H1 (cell line): ENCODE measurements around the gene TMEM125. TPM values are rescaled to one million over a fixed set of nuclear protein-coding genes. Genes with fewer than 3 reads are reported as not detected.

ENCODE experiments used
- CTCF ChIA-PET: fragments of 300-600 bp; sonication (Branson Sonifier 250); formaldehyde crosslinking; loops from one replicate; lab custom pipeline; 2021; ENCODE audit not compliant: partially characterized antibody; lab: Charles Lee
- POLR2A ChIA-PET: fragments of 300-600 bp; sonication (Branson Sonifier 250); formaldehyde crosslinking; loops from one replicate; lab custom pipeline; 2021; ENCODE audit warnings: inconsistent platforms; ENCODE audit not compliant: partially characterized antibody; lab: Charles Lee
- DNase-seq, 2 experiments: peaks; one replicate each; pipeline versions ENCODE4 v3.0.0 to v3.0.0-alpha.2; 2010 to 2022; ENCODE audit warnings: low spot score in 2 of 2, low read depth in 1 of 2, mixed read lengths in 1 of 2
- FAIRE-seq: peaks from 2 replicates; lab custom pipeline; 2011; peaks lifted over from hg19 to GRCh38; lab: Jason Lieb, UNC
- H2AFZ ChIP-seq: 2 replicates; pipeline ENCODE4 v1.8.1; 2012; ENCODE audit warnings: low read length, inconsistent platforms
- H2AK5ac ChIP-seq: 2 replicates; pipeline ENCODE4 v1.6.1; 2013; ENCODE audit warnings: low read depth, low read length
- H2BK120ac ChIP-seq: replicated peaks from 2 replicates; pipeline ENCODE3; 2013; ENCODE audit warnings: low read depth, low read length, inconsistent platforms
- H2BK12ac ChIP-seq: 2 replicates; pipeline ENCODE4 v1.6.1; 2013; ENCODE audit warnings: low read depth, low read length
- H2BK15ac ChIP-seq: 2 replicates; pipeline ENCODE4 v1.6.1; 2013; ENCODE audit warnings: low read length
- H2BK20ac ChIP-seq: 2 replicates; pipeline ENCODE4 v1.6.1; 2013; ENCODE audit warnings: low read length
- H2BK5ac ChIP-seq: 2 replicates; pipeline ENCODE4 v1.6.1; 2013; ENCODE audit warnings: low read depth, low read length
- H3K14ac ChIP-seq: 2 replicates; pipeline ENCODE4 v1.6.1; 2013; ENCODE audit warnings: inconsistent platforms; ENCODE audit not compliant: insufficient read length
- H3K18ac ChIP-seq: 2 replicates; pipeline ENCODE4 v1.6.1; 2013; ENCODE audit warnings: low read length; ENCODE audit errors: extremely low read depth
- H3K23ac ChIP-seq: 2 replicates; pipeline ENCODE4 v1.6.1; 2013; ENCODE audit warnings: inconsistent platforms; ENCODE audit not compliant: insufficient read length
- H3K23me2 ChIP-seq: 2 replicates; pipeline ENCODE4 v1.6.1; 2013; ENCODE audit warnings: low read depth, low read length
- H3K27ac ChIP-seq: 2 replicates; pipeline ENCODE4 v1.6.1; 2011; ENCODE audit warnings: low read depth, low read length, inconsistent platforms
- H3K27me3 ChIP-seq, 4 experiments: replicated peaks in 1 of 4; 1 replicate in 1 of 4; 2 replicates in 3 of 4; pipeline versions ENCODE4 v1.6.1 to v1.8.1; 2011 to 2013; ENCODE audit warnings: low read length in 3 of 4, mild to moderate bottlenecking in 3 of 4, inconsistent platforms in 2 of 4, mixed read lengths in 2 of 4, moderate library complexity in 1 of 4; ENCODE audit not compliant: control insufficient read depth in 3 of 4, insufficient read depth in 3 of 4; ENCODE audit errors: extremely low read depth in 1 of 4
- H3K36me3 ChIP-seq, 4 experiments: 2 replicates each; pipeline versions ENCODE4 v1.6.1 to v1.8.1; 2011 to 2013; ENCODE audit warnings: mild to moderate bottlenecking in 4 of 4, low read length in 3 of 4, moderate library complexity in 2 of 4, control low read depth in 1 of 4, inconsistent platforms in 1 of 4; ENCODE audit not compliant: insufficient read depth in 4 of 4, control insufficient read depth in 2 of 4
- H3K4ac ChIP-seq: replicated peaks from 2 replicates; pipeline ENCODE3; 2013; ENCODE audit warnings: low read length, low read depth, mixed read lengths, inconsistent platforms; ENCODE audit not compliant: insufficient read length
- H3K4me1 ChIP-seq, 4 experiments: replicated peaks in 1 of 4; 1 replicate in 1 of 4; 2 replicates in 3 of 4; pipeline versions ENCODE4 v1.6.1 to v1.8.1; 2011 to 2013; ENCODE audit warnings: low read length in 3 of 4, inconsistent platforms in 2 of 4, mixed read lengths in 1 of 4; ENCODE audit not compliant: insufficient read depth in 4 of 4, control insufficient read depth in 3 of 4
- H3K4me2 ChIP-seq, 2 experiments: 2 replicates each; pipeline versions ENCODE4 v1.6.1 to v1.8.1; 2011 to 2013; ENCODE audit warnings: low read depth in 2 of 2, low read length in 2 of 2, control low read depth in 1 of 2, inconsistent platforms in 1 of 2, mild to moderate bottlenecking in 1 of 2; ENCODE audit not compliant: insufficient read depth in 1 of 2
- H3K4me3 ChIP-seq, 4 experiments: fragments of 200-600, 300-600 bp in 1 of 4; sonication (generic), shearing (Covaris generic), sonication (Bioruptor Twin) in 1 of 4; 2 replicates each; pipeline versions ENCODE4 v1.5.1 to v1.8.1; 2011 to 2016; ENCODE audit warnings: low read length in 4 of 4, low read depth in 3 of 4, control low read depth in 2 of 4, inconsistent platforms in 2 of 4, mild to moderate bottlenecking in 2 of 4, mixed read lengths in 1 of 4, moderate library complexity in 1 of 4; ENCODE audit not compliant: insufficient read depth in 2 of 4; ENCODE audit errors: extremely low read depth in 1 of 4
- H3K56ac ChIP-seq: replicated peaks from 2 replicates; pipeline ENCODE3; 2013; ENCODE audit warnings: low read depth, mild to moderate bottlenecking, mixed read lengths, low read length, inconsistent platforms; ENCODE audit not compliant: insufficient read length
- H3K79me1 ChIP-seq: 2 replicates; pipeline ENCODE4 v1.6.1; 2013; ENCODE audit warnings: low read depth, low read length, control low read depth
- H3K79me2 ChIP-seq, 2 experiments: 2 replicates each; pipeline versions ENCODE4 v1.6.1 to v1.8.1; 2012 to 2013; ENCODE audit warnings: low read length in 2 of 2, mild to moderate bottlenecking in 2 of 2, inconsistent platforms in 1 of 2; ENCODE audit not compliant: insufficient read depth in 2 of 2, control insufficient read depth in 1 of 2
- H3K9ac ChIP-seq, 4 experiments: replicated peaks in 1 of 4; 1 replicate in 1 of 4; 2 replicates in 3 of 4; pipeline versions ENCODE4 v1.6.1 to v1.8.1; 2011 to 2013; ENCODE audit warnings: low read depth in 3 of 4, low read length in 3 of 4, control low read depth in 2 of 4, mild to moderate bottlenecking in 2 of 4, moderate library complexity in 2 of 4, inconsistent platforms in 1 of 4; ENCODE audit errors: extremely low read depth in 1 of 4
- H3K9me3 ChIP-seq, 2 experiments: 2 replicates each; pipeline versions ENCODE4 v1.6.1 to v1.8.1; 2012 to 2013; ENCODE audit warnings: mild to moderate bottlenecking in 2 of 2, moderate library complexity in 2 of 2, control low read depth in 1 of 2, inconsistent platforms in 1 of 2, low read depth in 1 of 2, low read length in 1 of 2, mixed read lengths in 1 of 2; ENCODE audit not compliant: insufficient read depth in 2 of 2
- H4K20me1 ChIP-seq, 2 experiments: replicated peaks in 1 of 2; 2 replicates each; pipeline versions ENCODE3 to v1.8.1; 2011 to 2013; ENCODE audit warnings: inconsistent platforms in 2 of 2, low read length in 2 of 2, mild to moderate bottlenecking in 1 of 2; ENCODE audit not compliant: insufficient read depth in 2 of 2, control insufficient read depth in 1 of 2
- H4K5ac ChIP-seq: 2 replicates; pipeline ENCODE4 v1.6.1; 2013; ENCODE audit warnings: low read length, low read depth, mixed read lengths, inconsistent platforms; ENCODE audit not compliant: insufficient read length
- H4K8ac ChIP-seq: 2 replicates; pipeline ENCODE4 v1.8.0; 2013; ENCODE audit warnings: mild to moderate bottlenecking, moderate library complexity, low read length, inconsistent platforms; ENCODE audit not compliant: insufficient read depth; ENCODE audit errors: extremely low read depth
- H4K91ac ChIP-seq: replicated peaks from 2 replicates; pipeline ENCODE3; 2013; ENCODE audit warnings: low read length, mixed read lengths, inconsistent platforms; ENCODE audit not compliant: insufficient read length
- BACH1 ChIP-seq: IDR thresholded peaks from 2 replicates; pipeline ENCODE4 v1.6.1; 2012; ENCODE audit warnings: low read length, improper control_type of control experiment
- PHF8 ChIP-seq: fragments of 200-600 bp; sonication (generic); conservative IDR thresholded peaks from 2 replicates; pipeline ENCODE4 v1.7.1; 2012; ENCODE audit warnings: low read depth, mild to moderate bottlenecking, inconsistent platforms, low read length, moderate library complexity
- RNF2 ChIP-seq: fragments of 200-900, 300-1000 bp; sonication (generic); IDR thresholded peaks from 2 replicates; pipeline ENCODE4 v1.7.1; 2016; ENCODE audit warnings: borderline replicate concordance, low read depth, mild to moderate bottlenecking, antibody characterized with exemption, low read length; ENCODE audit not compliant: poor library complexity, severe bottlenecking; ENCODE audit errors: missing control alignments
- SP2 ChIP-seq: IDR thresholded peaks from 2 replicates; pipeline ENCODE4 v1.6.1; 2012; ENCODE audit warnings: mild to moderate bottlenecking, low read length, inconsistent platforms
- SRF ChIP-seq: IDR thresholded peaks from 2 replicates; pipeline ENCODE4 v1.6.1; 2011; ENCODE audit warnings: mild to moderate bottlenecking, low read depth, low read length, moderate library complexity
- WGBS, 2 experiments: shearing (Covaris generic) in 1 of 2; methylation state at CpG; one replicate each; pipeline versions ENCODE4 v1.1.6 to v1.1.7; 2013 to 2015; ENCODE audit warnings: low lambda C conversion rate in 2 of 2, mixed read lengths in 2 of 2, inconsistent platforms in 1 of 2, low coverage in 1 of 2, missing lambda C conversion rate in 1 of 2; ENCODE audit not compliant: insufficient replicate concordance in 2 of 2, insufficient coverage in 1 of 2, insufficient read length in 1 of 2; ENCODE audit errors: extremely low coverage in 1 of 2, missing lambda C conversion rate in 1 of 2; 5-methylcytosine and 5-hydroxymethylcytosine counted together
- polyA plus RNA-seq, 7 experiments: library from polyadenylated mRNA; depleted of rRNA in 3 of 7; stranded (reverse) in 5 of 7; unstranded in 2 of 7; fragments of >200 nt in 5 of 7; fragments of 200-250 nt in 2 of 7; gene quantifications; 1 replicate in 5 of 7; 2 replicates in 1 of 7; 4 replicates in 1 of 7; pipeline versions ENCODE4 v1.2.1 to v1.2.3, GENCODE V29; 2011 to 2013; ENCODE audit warnings: missing spikeins in 2 of 7, mixed read lengths in 2 of 7
- total RNA-seq: library from RNA; stranded (reverse); fragmentation: NEBNext Ultra II Directional; extraction: Animal tissue kit (Norgen Biotek cat#: 25700); gene quantifications from 2 replicates; pipeline ENCODE4 v1.2.1, GENCODE V29; 2021

TMEM125 gene
- total and polyA plus RNA-seq, 2 of the 8 experiments (the other 6 are each of a cell fraction or from before 2014, with no cell fraction given): 26.5 to 46.7 TPM

DNA sequence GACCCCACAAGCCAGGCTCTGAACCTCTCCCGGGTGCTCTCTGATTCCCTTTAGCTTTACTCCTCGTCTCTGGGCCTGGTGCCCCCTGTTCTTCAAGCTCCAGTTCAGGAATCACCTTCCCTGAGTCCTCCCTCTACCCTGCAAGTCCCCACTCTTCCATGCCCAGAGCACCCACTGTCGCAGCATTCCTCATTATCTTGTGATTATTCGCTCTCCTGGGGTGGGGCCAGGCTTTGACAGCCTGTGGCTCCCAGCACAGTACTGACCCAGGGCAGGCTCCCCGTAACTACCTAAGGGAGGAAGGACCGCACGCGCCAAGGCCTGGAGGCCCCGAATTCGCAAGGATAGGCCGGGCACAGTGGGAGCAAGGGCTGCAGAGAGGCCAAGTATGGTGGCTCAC, 16.3 kb downstream of the TMEM125 start:
- no peaks in the 10 kb centered on the region; the same call in none of the 2 replicates for H3K79me1 ChIP-seq
- peak overlapping the region; percentile 6 for H3K4ac ChIP-seq
- H4K5ac ChIP-seq: no peak overlapping the region
- H3K56ac ChIP-seq: no peak overlapping the region
- peaks cover 0 to 15% (median 12%) of the 10 kb centered on the region in 4 experiments; a peak in 6 of 7 replicates for H3K4me1 ChIP-seq
- H3K79me2 ChIP-seq: no peaks in the 10 kb centered on the region
- peak overlapping the region; percentile 60; the same call in 1 of the 2 replicates for H2BK12ac ChIP-seq
- H3K36me3 ChIP-seq: no peaks in the 10 kb centered on the region
- no peak overlapping the region for H3K14ac ChIP-seq
- peak overlapping the region; percentile 72 to 99 for H3K4me2 ChIP-seq
- DNase-seq: no peak
- H3K18ac ChIP-seq: 0 out of 2 replicates have a peak overlapping the region, but pooled peaks have one; percentile 10
- H3K23ac ChIP-seq: no peak overlapping the region
- peaks cover 3% of the 10 kb centered on the region; the same call in 1 of the 2 replicates for H3K23me2 ChIP-seq
- H3K27me3 ChIP-seq: no peaks in the 10 kb centered on the region; a peak in 1 of 7 replicates
- H2BK20ac ChIP-seq: no peak overlapping the region
- no peak overlapping the region; the same call in 1 of the 2 replicates for H2AFZ ChIP-seq
- H4K91ac ChIP-seq: peak overlapping the region; percentile 3
- no peaks in the 10 kb centered on the region for H4K20me1 ChIP-seq
- no peak overlapping the region for H2AK5ac ChIP-seq
- ChIA-PET POLR2A (interaction anchor here (0.6 to 4.4 kb wide), 7 partner anchors 9 to 107 kb away, joined by 3 to 31 read pairs (median 5); partner anchors contain the start of genes CDC20 and TMEM125), CTCF (interaction anchor here (1.0 to 3.8 kb wide), 24 partner anchors 8 to 104 kb away, joined by 3 to 26 read pairs (median 5); partner anchors contain the start of genes MED8, SZT2, TIE1 and TMEM125)
- peak overlapping the region; percentile 58; the same call in 1 of the 2 replicates for H4K8ac ChIP-seq
- H2BK120ac ChIP-seq: no peak overlapping the region
- H3K9ac ChIP-seq: no peak overlapping the region
- no peak for TF ChIP-seq PHF8
- no peak for TF ChIP-seq SP2
- no peak for TF ChIP-seq RNF2
- TF ChIP-seq SRF: no peak
- TF ChIP-seq BACH1: no peak
- 84% methylated on average over 11 of the region's 11 CpGs; no CpG with 5 or more reads in 1 of the 2 experiments for WGBS, 2 experiments
- no peak overlapping the region for H3K27ac ChIP-seq
- H3K4me3 ChIP-seq: peak overlapping the region in 2 of 4 experiments; percentile 61 to 64; a peak in 1 of 8 replicates
- peak overlapping the region; percentile 81; the same call in 1 of the 2 replicates for H2BK15ac ChIP-seq
- FAIRE-seq: no peak
- H2BK5ac ChIP-seq: 0 out of 2 replicates have a peak overlapping the region, but pooled peaks have one; percentile 52
- H3K9me3 ChIP-seq: no peaks in the 10 kb centered on the region
